Pancreas (tissue), 10 donors: Measurements from ENCODE around the gene GGCT. TPM values are rescaled to one million over a fixed set of nuclear protein-coding genes. Genes with fewer than 3 reads are reported as not detected.
"Not testable (repeated sequence)": the region's sequence is repeated elsewhere in the genome, so short reads cannot be mapped to it uniquely, and the experiment has no call there.

Source experiments
- ATAC-seq, 4 donors: fragments of 200-7000 bp; cut with Tn5 transposase; one replicate each; pipeline versions ENCODE4 v1.8.0 to v1.9.1; 2020; ENCODE audit warnings: mild to moderate bottlenecking in 4 of 4, moderate library complexity in 4 of 4
- DNase-seq, 6 donors: peaks; one replicate each; pipeline ENCODE4 v3.0.0-alpha.2; 2020
- FAIRE-seq: peaks from 2 replicates; lab custom pipeline; 2012; peaks lifted over from hg19 to GRCh38; lab: Jason Lieb, UNC
- H3K27ac ChIP-seq, 4 donors: fragments of 200-600 bp; sonication (generic); 1 replicate in 3 of 4; 2 replicates in 1 of 4; pipeline versions ENCODE4 v1.5.0 to v1.8.0; 2020
- H3K27me3 ChIP-seq, 4 donors: fragments of 200-600 bp; one replicate each; pipeline ENCODE4 v1.8.0; 2021
- H3K36me3 ChIP-seq, 3 donors: fragments of 200-600 bp; sonication (generic) in 1 of 3; one replicate each; pipeline versions ENCODE4 v1.5.0 to v1.8.0; 2020 to 2021
- H3K4me1 ChIP-seq, 3 donors: fragments of 200-600 bp; one replicate each; pipeline ENCODE4 v1.8.0; 2021
- H3K4me3 ChIP-seq, 4 donors: fragments of 200-600 bp; sonication (generic) in 2 of 4; one replicate each; pipeline versions ENCODE4 v1.5.0 to v1.8.0; 2020 to 2021
- H3K9me3 ChIP-seq, 4 donors: fragments of 200-600 bp; one replicate each; pipeline ENCODE4 v1.8.0; 2021
- CTCF ChIP-seq, 4 donors: fragments of 200-600 bp; sonication (generic) in 3 of 4; IDR thresholded peaks; one replicate each; pipeline versions ENCODE4 v1.5.0 to v1.8.0; 2021; ENCODE audit warnings: antibody characterized with exemption in 4 of 4
- WGBS, 2 donors: extraction: QIAGEN DNeasy Blood & Tissue Kit; methylation state at CpG; one replicate each; pipeline ENCODE4 v1.1.7; 2013; 5-methylcytosine and 5-hydroxymethylcytosine counted together
- intact Hi-C, 3 donors: fragments of 100-400 bp; cut with DNase I; formaldehyde crosslinking; loops; one replicate each; pipeline versions ENCODE4 v1.11.1 to v1.14.2; 2022
- polyA plus RNA-seq, 2 donors: library from polyadenylated mRNA; stranded (reverse); fragments of 200-250 nt; gene quantifications; one replicate each; pipeline ENCODE4 v1.2.3, GENCODE V29; 2013
- total RNA-seq, 6 donors: library from RNA; stranded (reverse); fragmentation: NEBNext Ultra II Directional in 4 of 6; extraction: Animal tissue kit (Norgen Biotek cat#: 25700) in 4 of 6; gene quantifications; one replicate each; pipeline versions ENCODE4 v1.2.1 to v1.2.4, GENCODE V29; 2021 to 2023
- donor health status: healthy with polysubstance abuse.
- donor health status: DM: no; HTN: no; CAD: no; lungs with moderate emphysema.
- donor health status: DM: no; HTN: no; CAD: no.
- donor health status: control.
- donor health status: control.
- donor health status: Bipolar disorder and iron deficiency.
- donor health status: DM: yes; HTN: yes; CAD: no.
- donor health status: DM: no; HTN: no; CAD: no.
- donor health status: DM: no; HTN: no; CAD: no.
- donor health status: DM: yes; HTN: yes; CAD: no.

The GGCT gene
- total and polyA plus RNA-seq, 8 donors, result 9.6 to 30.3 (median 17.0) TPM

- H3K27ac ChIP-seq, result peak overlapping the region in 2 of 4 donors; percentile 21 to 33
- TF ChIP-seq CTCF (IDR thresholded peaks at IDR 0.05), result peak; percentile 35 to 87 (median 74)
- no peaks in the 10 kb centered on the region for H3K36me3 ChIP-seq
- no peak for FAIRE-seq
- H3K27me3 ChIP-seq, result no peaks in the 10 kb centered on the region
- H3K9me3 ChIP-seq, result no peaks in the 10 kb centered on the region
- 69 to 70% methylated on average over 4 of the region's 4 CpGs for WGBS, 2 donors
- H3K4me1 ChIP-seq, result peaks cover 0 to 9% (median 0%) of the 10 kb centered on the region in 3 donors
- peak; percentile 76 to 93 (median 88) for ATAC-seq
- H3K4me3 ChIP-seq, result no peak overlapping the region
- peak in 1 of 6 donors; percentile 37 for DNase-seq
- intact Hi-C loops, result no loop called here
Measured at GRCh38 chr7:30510124-30511075, 5.8 kb upstream of the GGCT start.

- H3K4me1 ChIP-seq, H3K36me3 ChIP-seq, H3K9me3 ChIP-seq, ATAC-seq, H3K4me3 ChIP-seq, FAIRE-seq, intact Hi-C loops, DNase-seq, H3K27me3 ChIP-seq: not testable (repeated sequence)
- 25 to 27% methylated on average over 9 of the region's 9 CpGs for WGBS, 2 donors
- H3K27ac ChIP-seq, result peak overlapping the region in 2 of 4 donors; percentile 24 to 41
Measured at GRCh38 chr7:30509171-30509857, 4.7 kb upstream of the GGCT start.

GRCh38 chr7:30507346-30507900, 2.8 kb upstream of the GGCT start:
- H3K4me1 ChIP-seq, result peaks cover 3 to 18% (median 5%) of the 10 kb centered on the region in 3 donors
- DNase-seq, H3K4me3 ChIP-seq, H3K36me3 ChIP-seq, H3K9me3 ChIP-seq, ATAC-seq, FAIRE-seq, H3K27ac ChIP-seq, H3K27me3 ChIP-seq, intact Hi-C loops: not testable (repeated sequence)
- WGBS, 2 donors, result 90 to 94% methylated on average over 9 of the region's 9 CpGs

- DNase-seq (no peak), FAIRE-seq (no peak), ATAC-seq (peak; percentile 30 to 40 (median 36))
- Histone ChIP-seq H3K4me1 (peaks cover 3 to 20% (median 5%) of the 10 kb centered on the region in 3 donors), H3K9me3 (no peaks in the 10 kb centered on the region), H3K36me3 (no peaks in the 10 kb centered on the region), H3K27me3 (no peaks in the 10 kb centered on the region), H3K4me3 (peak overlapping the region; percentile 45 to 97 (median 73)), H3K27ac (peak overlapping the region; percentile 13 to 78 (median 74))
- intact Hi-C loops, result no loop called here
- WGBS, 2 donors, result 6 to 8% methylated on average over 19 of the region's 19 CpGs
- TF ChIP-seq CTCF (IDR thresholded peaks at IDR 0.05), result no peak
Measured at GRCh38 chr7:30505174-30505697, 607 bp upstream of the GGCT start.

GRCh38 chr7:30503274-30504212, 1.1 kb downstream of the GGCT start:
- no peak for FAIRE-seq
- no peak for TF ChIP-seq CTCF (IDR thresholded peaks at IDR 0.05)
- no peak for ATAC-seq
- no peaks in the 10 kb centered on the region for H3K27me3 ChIP-seq
- intact Hi-C loops, result no loop called here
- H3K4me3 ChIP-seq, result peak overlapping the region; percentile 62 to 97 (median 90)
- H3K36me3 ChIP-seq, result no peaks in the 10 kb centered on the region
- WGBS, 2 donors, result 35 to 42% methylated on average over 15 of the region's 15 CpGs
- H3K4me1 ChIP-seq, result peaks cover 3 to 13% (median 5%) of the 10 kb centered on the region in 3 donors
- no peak overlapping the region for H3K27ac ChIP-seq
- no peaks in the 10 kb centered on the region for H3K9me3 ChIP-seq
- DNase-seq, result no peak
